Vagina (tissue), 2 donors: ENCODE results near the gene CHD9NB. TPM values are rescaled to one million over a fixed set of nuclear protein-coding genes. Genes with fewer than 3 reads are reported as not detected.

ENCODE experiments used
- DNase-seq, 2 donors: peaks; one replicate each; pipeline ENCODE4 v3.0.0-alpha.2; 2017; ENCODE audit errors: extremely low spot score in 2 of 2
- H3K27ac ChIP-seq: fragments of 200-600 bp; sonication (generic); one replicate; pipeline ENCODE4 v1.5.1; 2019
- H3K27me3 ChIP-seq: fragments of 200-600 bp; sonication (generic); one replicate; pipeline ENCODE4 v1.5.1; 2019
- H3K36me3 ChIP-seq, 2 donors: fragments of 200-600 bp; sonication (generic); one replicate each; pipeline ENCODE4 v1.5.1; 2017 to 2019
- H3K4me1 ChIP-seq: fragments of 200-600 bp; sonication (generic); one replicate; pipeline ENCODE4 v1.5.1; 2019
- H3K4me3 ChIP-seq, 2 donors: fragments of 200-600 bp; sonication (generic); 1 replicate in 1 of 2; 2 replicates in 1 of 2; pipeline ENCODE4 v1.5.1; 2016 to 2019
- H3K9me3 ChIP-seq: fragments of 200-600 bp; sonication (generic); one replicate; pipeline ENCODE4 v1.5.1; 2019
- POLR2A ChIP-seq, 2 donors: fragments of 450-650 bp; IDR thresholded peaks; one replicate each; pipeline ENCODE4 v1.6.1; 2017; ENCODE audit warnings: antibody characterized with exemption in 2 of 2, mild to moderate bottlenecking in 2 of 2, moderate library complexity in 2 of 2
- POLR2AphosphoS5 ChIP-seq, 2 donors: sonication (generic); formaldehyde crosslinking; IDR thresholded peaks; one replicate each; pipeline ENCODE4 v1.9.0; 2017; ENCODE audit warnings: antibody characterized with exemption in 2 of 2, mild to moderate bottlenecking in 2 of 2, low read depth in 1 of 2; ENCODE audit not compliant: insufficient read depth in 1 of 2
- intact Hi-C: fragments of 100-400 bp; cut with DNase I; formaldehyde crosslinking; loops from one replicate; pipeline ENCODE4 v1.15.1; 2023
- total RNA-seq: library from RNA; depleted of rRNA; stranded (reverse); fragments of >200 nt; gene quantifications from one replicate; pipeline ENCODE4 v1.2.3, GENCODE V29; 2016
- TF ChIP-seq, protein P1 (sequence below), 3 experiments: fragments of 450-650 bp in 2 of 3; fragments of 200-600 bp in 1 of 3; sonication (generic) in 1 of 3; IDR thresholded peaks; one replicate each; pipeline ENCODE4 v1.5.1; 2017 to 2019; ENCODE audit warnings: antibody characterized with exemption in 3 of 3, mild to moderate bottlenecking in 2 of 3, moderate library complexity in 2 of 3

CHD9NB gene
- total RNA-seq, 1 donor from 2014 or later: not detected

DNA sequence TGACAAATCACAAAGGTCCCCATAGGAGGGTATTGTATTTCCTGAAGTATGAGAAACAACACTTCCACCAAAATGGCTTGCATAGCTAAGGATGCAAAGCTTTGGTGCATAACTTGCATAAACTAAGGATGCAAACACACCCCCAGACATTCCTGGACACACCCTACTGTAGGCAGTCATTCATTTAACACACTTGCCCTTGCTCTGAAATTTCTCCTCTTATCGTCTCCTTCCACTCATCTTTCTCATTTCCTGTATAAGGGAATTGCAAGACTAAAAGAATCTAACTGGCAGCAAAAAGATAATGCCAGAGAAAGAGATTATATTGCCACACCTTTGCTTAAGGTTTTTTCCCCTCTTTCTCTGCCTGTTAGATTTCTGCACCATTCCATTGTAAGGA lies 30.4 kb upstream of the CHD9NB start:
- Histone ChIP-seq H3K36me3 (no peaks in the 10 kb centered on the region), H3K4me3 (no peak overlapping the region), H3K9me3 (no peaks in the 10 kb centered on the region), H3K4me1 (peaks cover 95% of the 10 kb centered on the region), H3K27me3 (no peaks in the 10 kb centered on the region), H3K27ac (peak overlapping the region; percentile 80)
- no peak for DNase-seq
- intact Hi-C loops: no loop called here
- no peak for TF ChIP-seq POLR2AphosphoS5 (IDR thresholded peaks at IDR 0.05; ENCODE audit: insufficient read depth in 1 of 2, low read depth in 1 of 2)
- TF ChIP-seq, protein P1, sequence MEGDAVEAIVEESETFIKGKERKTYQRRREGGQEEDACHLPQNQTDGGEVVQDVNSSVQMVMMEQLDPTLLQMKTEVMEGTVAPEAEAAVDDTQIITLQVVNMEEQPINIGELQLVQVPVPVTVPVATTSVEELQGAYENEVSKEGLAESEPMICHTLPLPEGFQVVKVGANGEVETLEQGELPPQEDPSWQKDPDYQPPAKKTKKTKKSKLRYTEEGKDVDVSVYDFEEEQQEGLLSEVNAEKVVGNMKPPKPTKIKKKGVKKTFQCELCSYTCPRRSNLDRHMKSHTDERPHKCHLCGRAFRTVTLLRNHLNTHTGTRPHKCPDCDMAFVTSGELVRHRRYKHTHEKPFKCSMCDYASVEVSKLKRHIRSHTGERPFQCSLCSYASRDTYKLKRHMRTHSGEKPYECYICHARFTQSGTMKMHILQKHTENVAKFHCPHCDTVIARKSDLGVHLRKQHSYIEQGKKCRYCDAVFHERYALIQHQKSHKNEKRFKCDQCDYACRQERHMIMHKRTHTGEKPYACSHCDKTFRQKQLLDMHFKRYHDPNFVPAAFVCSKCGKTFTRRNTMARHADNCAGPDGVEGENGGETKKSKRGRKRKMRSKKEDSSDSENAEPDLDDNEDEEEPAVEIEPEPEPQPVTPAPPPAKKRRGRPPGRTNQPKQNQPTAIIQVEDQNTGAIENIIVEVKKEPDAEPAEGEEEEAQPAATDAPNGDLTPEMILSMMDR (IDR thresholded peaks at IDR 0.05): no peak

DNA sequence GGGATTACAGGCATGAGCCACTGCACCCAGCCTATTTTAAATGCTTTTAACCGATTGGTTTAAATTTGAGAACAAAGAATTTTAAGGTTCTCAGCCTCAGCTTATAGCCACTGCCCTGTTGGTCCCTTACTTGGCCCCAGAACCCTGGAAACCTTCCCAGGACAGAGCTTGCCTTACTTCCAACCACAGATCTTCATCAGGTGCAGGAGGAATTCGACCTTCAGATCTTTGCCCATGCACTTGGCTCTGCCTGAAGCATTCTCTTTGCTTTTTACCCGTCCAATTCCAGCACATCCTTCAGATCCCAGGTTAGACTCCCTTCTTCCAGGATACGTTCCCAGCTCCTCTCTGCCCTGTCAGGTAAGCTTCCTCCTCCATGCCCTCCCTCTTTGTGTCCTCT lies 29.8 kb upstream of the CHD9NB start:
- Histone ChIP-seq H3K9me3 (no peaks in the 10 kb centered on the region), H3K36me3 (no peaks in the 10 kb centered on the region), H3K27ac (peak overlapping the region; percentile 25), H3K27me3 (no peaks in the 10 kb centered on the region), H3K4me1 (peaks cover 90% of the 10 kb centered on the region), H3K4me3 (no peak overlapping the region)
- no peak for DNase-seq
- intact Hi-C loops: no loop called here
- TF ChIP-seq, protein P1 (IDR thresholded peaks at IDR 0.05): no peak
- TF ChIP-seq POLR2A (IDR thresholded peaks at IDR 0.05): no peak
- TF ChIP-seq POLR2AphosphoS5 (IDR thresholded peaks at IDR 0.05; ENCODE audit: insufficient read depth in 1 of 2, low read depth in 1 of 2): no peak

DNA sequence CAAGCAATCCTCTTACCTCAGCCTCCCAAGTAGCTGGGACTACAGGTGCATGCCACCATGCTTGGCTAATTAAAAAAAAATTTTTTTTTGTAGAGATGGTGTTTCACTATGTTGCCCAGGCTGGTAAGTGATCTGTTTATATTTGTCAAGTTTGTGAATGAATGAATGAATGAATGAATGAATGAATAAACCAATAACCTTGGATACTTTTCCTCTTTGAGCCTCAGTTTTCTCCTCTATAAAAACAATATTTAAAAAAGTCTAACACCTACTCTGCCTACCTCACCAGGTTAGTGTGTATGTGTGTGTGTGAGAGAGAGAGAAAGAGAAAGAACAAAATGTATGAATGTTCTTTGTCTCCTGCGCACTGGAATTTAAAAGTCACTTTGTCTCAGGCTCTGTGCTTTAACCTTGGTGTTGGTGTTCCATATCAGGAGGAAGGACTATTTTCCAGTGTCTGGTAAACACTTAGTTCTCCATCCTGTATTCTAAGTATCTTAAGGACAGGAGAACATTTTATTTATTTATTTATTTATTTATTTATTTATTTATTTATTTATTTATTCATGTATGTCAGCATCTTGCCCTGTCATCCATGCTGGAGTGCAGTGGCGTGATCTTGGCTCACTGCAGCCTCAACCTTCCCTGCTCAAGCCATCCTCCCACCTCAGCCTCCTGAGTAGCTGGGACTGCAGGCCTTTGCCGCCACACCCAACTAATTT lies 29.1 kb upstream of the CHD9NB start:
- DNase-seq: no peak
- no peaks in the 10 kb centered on the region for H3K36me3 ChIP-seq
- TF ChIP-seq POLR2AphosphoS5 (IDR thresholded peaks at IDR 0.05; ENCODE audit: insufficient read depth in 1 of 2, low read depth in 1 of 2) (no peak), POLR2A (IDR thresholded peaks at IDR 0.05) (no peak)
- TF ChIP-seq, protein P1 (IDR thresholded peaks at IDR 0.05): no peak
- H3K4me1 ChIP-seq: peaks cover 83% of the 10 kb centered on the region
- no peak overlapping the region for H3K4me3 ChIP-seq
- peak overlapping the region; percentile 67 for H3K27ac ChIP-seq
- intact Hi-C loops: no loop called here
- no peaks in the 10 kb centered on the region for H3K9me3 ChIP-seq
- H3K27me3 ChIP-seq: no peaks in the 10 kb centered on the region

DNA sequence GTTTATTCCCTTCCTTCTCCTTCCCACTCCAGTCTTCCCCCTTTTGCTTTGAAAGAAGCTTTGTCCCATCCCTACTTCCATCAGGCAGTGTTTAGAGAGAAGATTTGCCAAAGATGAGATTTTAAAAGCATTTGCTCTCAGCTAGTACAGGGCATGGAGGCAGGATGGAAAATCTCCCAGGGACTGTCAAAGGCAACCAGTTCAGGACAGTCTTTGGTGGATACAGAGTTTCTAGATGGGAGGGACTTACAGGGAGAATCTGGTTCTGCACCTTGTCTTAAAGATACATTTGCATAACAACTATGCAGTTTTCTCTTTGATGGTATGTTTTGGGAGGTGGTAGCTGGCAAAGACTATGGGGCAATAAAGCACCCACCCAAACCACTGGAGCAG lies 28.3 kb upstream of the CHD9NB start:
- no peaks in the 10 kb centered on the region for H3K27me3 ChIP-seq
- TF ChIP-seq, protein P1 (IDR thresholded peaks at IDR 0.05): no peak
- TF ChIP-seq POLR2A (IDR thresholded peaks at IDR 0.05): no peak
- TF ChIP-seq POLR2AphosphoS5 (IDR thresholded peaks at IDR 0.05; ENCODE audit: insufficient read depth in 1 of 2, low read depth in 1 of 2): no peak
- H3K9me3 ChIP-seq: no peaks in the 10 kb centered on the region
- H3K36me3 ChIP-seq: no peaks in the 10 kb centered on the region
- no peak for DNase-seq
- peaks cover 75% of the 10 kb centered on the region for H3K4me1 ChIP-seq
- peak overlapping the region; percentile 67 for H3K27ac ChIP-seq
- H3K4me3 ChIP-seq: peak overlapping the region in 1 of 2 donors; percentile 1
- intact Hi-C loops: no loop called here

DNA sequence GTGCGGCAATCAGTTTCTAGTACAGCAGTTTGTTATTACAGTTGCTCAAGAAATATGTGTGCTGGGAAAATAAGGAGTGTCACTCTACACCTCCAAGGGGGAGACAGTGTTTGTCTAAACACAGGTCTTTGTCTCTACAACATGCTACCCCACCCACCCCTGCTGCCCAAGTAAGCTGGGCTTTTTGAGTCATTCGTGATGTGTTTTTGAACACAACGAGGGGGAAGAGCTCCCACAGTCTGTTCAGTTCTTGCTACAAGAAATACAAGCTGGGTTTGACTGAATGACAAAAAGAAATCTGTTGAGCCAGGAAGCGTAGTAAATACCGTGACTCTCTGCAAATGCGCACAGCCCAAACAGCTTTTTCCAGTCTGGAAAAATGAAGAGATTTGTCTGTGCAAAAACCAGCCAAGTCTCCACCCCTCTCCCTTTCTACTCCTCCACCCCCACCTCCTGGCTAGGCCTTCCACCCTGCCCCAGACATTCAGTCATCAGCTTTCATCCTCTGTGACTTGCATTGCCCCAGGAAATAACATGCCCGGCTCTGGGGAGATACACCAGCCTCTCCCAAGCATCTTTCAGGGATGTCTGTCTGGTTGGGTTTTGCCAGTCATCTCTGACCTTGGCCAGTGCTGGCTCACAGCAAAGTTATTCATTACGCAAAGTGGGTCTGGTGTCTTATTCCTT lies 27.8 kb upstream of the CHD9NB start:
- intact Hi-C loops: no loop called here
- no peaks in the 10 kb centered on the region for H3K9me3 ChIP-seq
- DNase-seq: peak in 1 of 2 donors; percentile 95

More for the DNA sequence above, 27.8 kb upstream of the CHD9NB start:
- Histone ChIP-seq H3K4me1 (peaks cover 70% of the 10 kb centered on the region), H3K27ac (peak overlapping the region; percentile 67), H3K4me3 (peak overlapping the region in 1 of 2 donors; percentile 1), H3K27me3 (no peaks in the 10 kb centered on the region), H3K36me3 (no peaks in the 10 kb centered on the region)
- TF ChIP-seq POLR2A (IDR thresholded peaks at IDR 0.05): no peak
- TF ChIP-seq POLR2AphosphoS5 (IDR thresholded peaks at IDR 0.05; ENCODE audit: insufficient read depth in 1 of 2, low read depth in 1 of 2): peak; percentile 38 to 40
